GM13977 (cell line): ENCODE measurements around the gene CFAP69.

ENCODE experiments used
- DNase-seq: peaks from one replicate; pipeline ENCODE4 v3.0.0; 2012; ENCODE audit warnings: low spot score
- in situ Hi-C: fragments of 300-500 bp; cut with MboI; formaldehyde crosslinking; loops from one replicate; pipeline ENCODE4 v1.12.0; 2022; ENCODE audit warnings: low sequenced_read_pairs, low pct_unique_long_range_greater_than_20kb, mixed read lengths, inconsistent platforms; ENCODE audit not compliant: unreplicated experiment
- TF ChIP-seq, protein P1 (sequence below): IDR thresholded peaks from 2 replicates; pipeline ENCODE4 v1.5.1; 2012; ENCODE audit warnings: mild to moderate bottlenecking, control low read depth; ENCODE audit not compliant: insufficient read depth; ENCODE audit errors: extremely low read depth, missing control alignments

Gene CFAP69

DNA sequence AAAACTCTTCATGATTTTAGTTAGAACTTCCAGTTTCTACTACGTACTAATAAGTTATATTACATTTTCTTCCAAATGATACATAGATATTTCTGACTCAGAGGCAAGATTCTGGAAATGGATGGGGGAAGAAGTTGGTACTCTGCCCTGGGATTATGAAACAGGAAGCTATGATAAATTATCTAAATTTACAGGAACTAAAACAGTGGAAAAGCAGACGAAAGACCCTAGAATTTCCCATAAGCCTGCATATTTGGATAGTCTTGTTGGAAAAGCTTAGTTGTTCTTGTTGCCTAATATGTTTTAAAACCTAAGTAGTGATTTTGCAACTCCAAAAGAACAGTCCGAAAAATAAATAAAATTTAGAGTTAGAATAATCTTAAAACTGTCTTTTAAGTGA lies 21.8 kb downstream of the CFAP69 start:
- TF ChIP-seq, protein P1, sequence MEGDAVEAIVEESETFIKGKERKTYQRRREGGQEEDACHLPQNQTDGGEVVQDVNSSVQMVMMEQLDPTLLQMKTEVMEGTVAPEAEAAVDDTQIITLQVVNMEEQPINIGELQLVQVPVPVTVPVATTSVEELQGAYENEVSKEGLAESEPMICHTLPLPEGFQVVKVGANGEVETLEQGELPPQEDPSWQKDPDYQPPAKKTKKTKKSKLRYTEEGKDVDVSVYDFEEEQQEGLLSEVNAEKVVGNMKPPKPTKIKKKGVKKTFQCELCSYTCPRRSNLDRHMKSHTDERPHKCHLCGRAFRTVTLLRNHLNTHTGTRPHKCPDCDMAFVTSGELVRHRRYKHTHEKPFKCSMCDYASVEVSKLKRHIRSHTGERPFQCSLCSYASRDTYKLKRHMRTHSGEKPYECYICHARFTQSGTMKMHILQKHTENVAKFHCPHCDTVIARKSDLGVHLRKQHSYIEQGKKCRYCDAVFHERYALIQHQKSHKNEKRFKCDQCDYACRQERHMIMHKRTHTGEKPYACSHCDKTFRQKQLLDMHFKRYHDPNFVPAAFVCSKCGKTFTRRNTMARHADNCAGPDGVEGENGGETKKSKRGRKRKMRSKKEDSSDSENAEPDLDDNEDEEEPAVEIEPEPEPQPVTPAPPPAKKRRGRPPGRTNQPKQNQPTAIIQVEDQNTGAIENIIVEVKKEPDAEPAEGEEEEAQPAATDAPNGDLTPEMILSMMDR: no peak
- DNase-seq: no peak
- in situ Hi-C loops: loop anchor here (25.0 kb wide), 1 partner anchor 105 kb away; the partner anchor contains the start of gene STEAP1

DNA sequence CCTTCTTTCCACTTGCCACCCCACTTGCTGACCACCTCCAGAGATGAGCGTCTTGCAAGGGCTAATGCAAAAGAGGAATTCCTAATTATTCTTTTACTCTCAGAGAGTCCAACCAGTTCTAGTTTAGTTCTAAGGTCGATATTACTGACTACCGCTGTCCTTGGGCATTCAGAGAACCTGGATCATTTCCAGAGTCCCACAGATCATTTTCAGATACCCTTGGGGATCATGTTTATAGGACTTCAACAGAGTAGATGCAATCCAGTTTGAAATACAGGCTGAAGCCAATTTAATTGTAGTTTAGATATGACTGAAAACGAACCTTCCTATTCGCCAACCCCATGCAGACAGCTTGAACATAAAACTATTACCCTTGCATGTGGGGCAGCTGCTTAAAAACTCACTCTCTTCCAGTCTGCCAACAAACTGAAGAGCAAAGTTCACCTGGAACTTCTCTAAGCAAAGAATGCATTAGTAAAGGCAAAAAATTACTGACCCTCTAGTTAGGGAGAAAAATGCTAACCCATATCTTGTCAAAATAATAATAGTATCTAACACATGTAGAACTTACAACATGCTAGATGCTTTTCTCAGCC lies 22.4 kb downstream of the CFAP69 start:
- in situ Hi-C loops: loop anchor here (25.0 kb wide), 1 partner anchor 105 kb away; the partner anchor contains the start of gene STEAP1
- no peak for DNase-seq
- TF ChIP-seq, protein P1: no peak

DNA sequence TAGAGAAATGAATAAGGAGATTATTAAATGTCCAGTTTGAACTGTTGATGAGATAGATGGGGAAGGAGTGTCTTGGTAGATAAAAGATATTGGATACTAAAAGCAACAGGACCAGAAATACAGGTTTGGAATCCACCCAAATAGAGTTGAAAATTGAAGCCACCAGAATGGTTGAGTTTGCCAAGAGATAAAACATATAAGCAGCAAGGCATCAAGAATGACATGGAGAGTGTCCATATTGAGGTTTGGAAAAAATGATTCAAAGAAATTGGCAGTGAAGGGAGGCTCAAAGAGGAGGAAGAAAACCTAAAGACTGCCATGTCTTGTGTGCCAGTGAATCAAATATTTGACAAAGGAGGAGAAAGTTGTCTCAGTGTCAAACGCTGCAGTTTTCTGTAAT lies 24.2 kb downstream of the CFAP69 start:
- TF ChIP-seq, protein P1: no peak
- in situ Hi-C loops: loop anchor here (25.0 kb wide), 1 partner anchor 107 kb away; the partner anchor contains the start of gene STEAP1
- no peak for DNase-seq

DNA sequence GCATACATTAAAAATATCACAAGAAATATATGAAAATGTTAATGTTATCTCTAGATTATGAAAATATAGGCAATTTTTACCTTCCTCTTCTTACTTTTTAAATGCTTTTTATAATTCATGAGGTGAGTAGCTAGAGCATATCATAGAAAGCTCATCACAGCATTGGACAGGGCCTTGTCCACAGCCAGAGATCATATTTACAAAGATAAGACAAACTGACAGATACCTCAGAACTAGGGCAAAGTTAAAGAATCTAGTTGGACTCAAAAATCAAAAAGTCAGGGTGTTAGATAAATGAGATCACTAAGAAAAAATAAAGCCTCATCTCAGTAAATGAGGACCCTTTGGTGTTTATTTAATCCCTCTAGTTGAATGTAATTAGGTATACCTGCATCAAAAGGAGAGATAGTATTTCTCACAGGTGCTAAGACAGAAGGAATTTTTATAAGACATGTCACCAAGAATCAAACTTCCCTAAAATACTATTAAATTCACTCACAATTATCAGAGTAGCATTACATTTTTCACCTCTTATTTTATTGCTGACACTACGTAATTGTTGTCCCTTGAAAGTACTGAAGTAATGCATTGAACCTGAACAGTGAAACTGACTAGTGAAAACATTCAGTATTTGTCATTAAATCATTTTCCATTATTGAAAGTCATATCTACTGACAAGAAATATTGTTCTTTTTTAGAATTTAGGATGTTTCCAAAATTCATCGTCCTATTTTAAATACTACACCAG lies 25.6 kb downstream of the CFAP69 start:
- in situ Hi-C loops: loop anchor here (25.0 kb wide), 1 partner anchor 108 kb away; the partner anchor contains the start of gene STEAP1
- TF ChIP-seq, protein P1: no peak
- no peak for DNase-seq

DNA sequence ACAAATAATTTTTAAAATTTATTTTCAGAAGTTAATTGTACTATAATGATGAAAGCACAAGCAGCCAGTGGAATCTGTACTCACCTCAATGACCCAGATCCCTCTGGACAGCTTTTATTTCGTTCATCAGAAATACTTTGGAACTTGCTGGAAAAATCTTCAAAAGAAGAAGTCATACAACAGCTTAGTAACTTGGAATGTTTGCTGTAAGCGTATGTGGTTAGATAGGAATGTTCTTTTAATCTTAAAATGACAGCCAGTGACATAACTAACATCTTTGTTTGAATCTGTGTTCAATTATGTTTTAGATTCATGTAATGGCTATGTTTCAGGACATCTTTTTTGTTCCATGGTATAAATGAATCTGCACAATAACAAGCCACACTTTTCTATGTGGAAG lies 26.8 kb downstream of the CFAP69 start:
- no peak for DNase-seq
- in situ Hi-C loops: loop anchor here (25.0 kb wide), 1 partner anchor 109 kb away; the partner anchor contains the start of gene STEAP1
- TF ChIP-seq, protein P1: no peak

DNA sequence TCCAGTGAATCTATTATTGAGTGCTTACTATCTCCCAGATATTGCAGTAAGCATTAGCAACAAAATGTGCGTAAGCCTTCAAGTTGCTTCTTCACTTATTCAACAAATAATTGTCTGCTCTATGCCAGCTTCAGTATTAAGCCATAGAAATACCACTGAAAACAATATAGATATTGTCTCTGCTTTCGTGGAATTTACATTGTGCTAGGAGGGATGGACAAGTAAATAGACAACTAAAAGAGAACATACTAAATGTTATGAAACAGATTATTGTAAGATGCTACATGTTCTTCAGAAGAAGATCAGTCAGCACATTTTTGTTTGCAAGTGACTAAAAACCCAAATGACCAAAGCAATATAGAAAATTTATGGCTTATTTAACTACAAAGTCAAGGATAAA lies 27.3 kb downstream of the CFAP69 start:
- in situ Hi-C loops: loop anchor here (25.0 kb wide), 1 partner anchor 110 kb away; the partner anchor contains the start of gene STEAP1
- TF ChIP-seq, protein P1: no peak
- DNase-seq: no peak
